ENCODE data around the gene ZNF385C.
A peak's percentile ranks its signal among the peaks of the same experiment; 100 is the strongest.
"Not testable (repeated sequence)": the region's sequence is repeated elsewhere in the genome, so short reads cannot be mapped to it uniquely, and the experiment has no call there.

Gene ZNF385C

DNA sequence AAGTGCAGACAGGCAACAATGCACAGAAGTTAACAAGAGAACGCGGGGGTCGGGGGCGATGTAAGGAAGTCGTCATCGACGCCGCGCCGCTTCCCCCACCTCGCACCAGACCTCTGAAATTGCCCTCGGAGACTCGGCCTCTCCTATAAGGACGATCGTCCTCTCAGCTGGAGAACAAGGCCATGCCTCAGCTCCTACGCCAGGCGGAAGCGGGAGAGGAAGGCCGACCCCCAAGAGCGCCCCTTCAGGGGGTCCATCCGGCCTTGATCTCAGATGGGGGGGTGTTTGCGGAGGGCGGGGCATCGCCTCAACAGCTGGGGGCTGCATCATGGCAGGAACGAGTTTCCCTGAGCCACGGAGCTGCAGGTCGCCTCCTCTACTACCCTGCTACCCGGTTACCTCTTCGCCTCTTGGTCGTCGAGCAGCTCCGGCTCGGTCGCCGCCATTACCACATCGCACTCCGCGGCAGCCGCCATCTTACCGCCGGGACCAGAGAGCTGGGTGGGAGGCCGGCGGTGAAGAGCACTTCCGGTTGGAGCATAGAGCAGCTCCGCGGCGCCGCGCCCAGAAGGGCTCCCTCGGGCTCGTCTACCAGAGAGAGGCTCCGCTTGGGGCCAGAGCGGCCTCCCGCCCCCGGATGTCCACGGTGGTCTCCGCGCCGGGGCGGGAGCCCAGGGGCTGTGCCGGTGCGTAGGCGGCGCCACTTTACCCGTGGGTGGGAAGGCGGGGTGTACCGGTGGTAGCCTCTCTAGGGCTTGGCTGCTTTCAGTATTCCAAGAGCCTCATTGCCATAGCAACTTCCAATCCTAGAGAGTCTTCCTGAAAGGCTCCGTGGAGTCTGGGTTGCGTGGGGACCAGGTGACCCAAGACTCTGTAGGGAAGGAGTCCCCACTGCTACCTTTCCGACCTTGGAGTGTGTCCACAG lies 81.1 kb downstream of the ZNF385C start, which contains the start of gene DNAJC7:
TSS of gene DNAJC7 (minus strand) at position 499 of the 925 bp plus-strand sequence. CDS start at position 476, 23 bp downstream.
- DNase-seq, result peak; percentile 91 to 97 (median 96)

DNA sequence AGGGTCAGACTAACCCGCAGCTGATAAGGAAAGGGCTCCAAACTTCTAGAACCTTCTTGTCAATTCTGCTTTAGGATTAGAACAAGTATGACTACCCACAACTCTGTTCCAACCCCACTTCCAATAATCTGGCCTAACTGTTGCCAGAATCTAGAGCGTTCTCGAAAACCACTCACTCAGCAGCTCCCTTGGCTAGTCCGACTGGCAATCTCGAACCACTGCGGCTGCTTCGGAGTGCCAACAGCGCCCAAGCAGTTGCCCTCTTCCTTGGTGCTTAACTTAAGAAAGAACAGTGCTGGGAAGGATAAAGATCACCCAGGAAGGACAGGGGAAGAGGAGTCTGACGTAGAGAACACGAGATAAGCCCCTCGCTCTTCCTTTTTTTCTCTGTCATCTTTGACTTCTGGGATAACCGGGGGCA lies 81.9 kb downstream of the ZNF385C start:
- peak in 2 of 3 experiments; percentile 47 to 59 for DNase-seq

DNA sequence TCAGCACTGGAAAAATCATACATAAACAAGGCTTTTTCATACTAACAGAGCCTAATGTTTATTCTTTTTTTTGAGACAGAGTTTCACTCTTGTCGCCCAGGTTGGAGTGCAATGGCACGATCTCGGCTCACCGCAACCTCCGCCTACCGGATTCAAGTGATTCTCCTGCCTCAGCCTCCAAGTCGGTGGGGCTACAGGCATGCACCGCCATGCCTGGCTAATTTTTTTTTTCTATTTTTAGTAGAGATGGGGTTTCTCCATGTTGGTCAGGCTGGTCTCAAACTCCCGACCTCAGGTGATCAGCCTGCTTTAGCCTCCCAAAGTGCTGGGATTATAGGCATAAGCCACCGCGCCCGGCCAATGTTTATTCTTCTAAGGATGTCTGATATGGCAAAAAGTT lies 84.5 kb downstream of the ZNF385C start:
- DNase-seq, result not testable (repeated sequence)

DNA sequence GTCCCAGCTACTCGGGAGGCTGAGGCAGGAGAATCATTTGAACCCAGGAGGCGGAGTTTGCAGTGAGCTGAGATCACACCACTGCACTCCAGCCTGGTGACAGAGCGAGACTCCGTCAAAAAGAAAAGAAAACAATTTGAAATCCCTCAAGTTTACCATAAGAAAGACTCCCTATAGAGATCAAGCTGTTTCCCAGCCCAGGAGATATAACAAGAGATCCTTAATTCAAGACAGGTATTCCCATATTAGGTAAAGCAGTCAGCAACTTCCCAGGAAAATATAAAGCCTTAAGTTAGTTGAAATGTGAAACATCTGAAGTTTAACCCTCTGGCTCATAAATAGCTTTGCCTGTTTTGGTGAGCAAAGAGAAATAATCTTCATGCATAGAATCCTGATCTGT lies 85.9 kb downstream of the ZNF385C start:
- DNase-seq, result not testable (repeated sequence)

DNA sequence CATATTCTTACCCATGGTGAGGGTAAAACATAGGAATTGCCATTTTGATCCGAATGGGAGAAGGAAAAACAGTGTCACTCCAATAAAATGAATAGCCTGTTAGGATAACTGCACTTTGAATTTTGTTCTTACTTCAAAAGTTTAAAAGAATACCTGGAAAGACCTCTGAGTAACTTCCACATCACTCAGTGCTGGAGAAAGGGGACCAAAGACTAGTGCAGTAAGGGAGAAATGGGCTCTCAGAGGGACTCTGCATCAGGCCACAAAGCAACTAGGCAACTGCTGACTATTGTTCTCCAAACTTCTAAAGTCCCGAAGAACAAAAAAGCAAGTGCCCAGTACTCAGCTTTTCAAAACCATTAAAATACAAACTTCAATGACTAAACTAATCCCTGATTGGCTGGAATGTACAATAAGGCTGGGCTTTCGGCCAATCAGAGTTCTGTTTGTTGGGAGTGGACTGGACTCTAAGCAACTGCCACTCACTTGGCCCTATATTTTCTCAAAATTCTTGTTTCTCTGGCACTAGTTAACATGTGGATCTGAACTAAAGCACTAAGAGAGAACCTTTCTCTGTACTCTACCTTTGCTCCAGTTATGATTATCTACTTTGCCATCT lies 87.3 kb downstream of the ZNF385C start:
- DNase-seq, result no peak

DNA sequence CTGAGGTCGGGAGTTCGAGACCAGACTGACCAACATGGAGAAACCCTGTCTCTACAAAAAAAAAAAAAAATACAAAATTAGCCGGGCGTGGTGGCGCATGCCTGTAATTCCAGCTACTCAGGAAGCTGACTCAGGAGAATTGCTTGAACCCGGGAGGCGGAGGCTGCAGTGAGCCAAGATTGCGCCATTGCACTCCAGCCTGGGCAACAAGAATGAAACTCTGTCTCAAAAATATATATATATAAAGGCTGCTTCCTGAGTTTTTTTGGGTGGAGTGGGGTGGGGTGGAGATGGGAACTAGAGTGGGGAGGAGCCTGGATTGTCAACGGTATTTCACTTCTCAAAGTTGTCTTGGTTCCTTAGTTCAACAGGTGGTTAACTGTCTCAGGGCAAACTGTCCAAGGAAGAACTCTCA lies 88.0 kb downstream of the ZNF385C start:
- not testable (repeated sequence) for DNase-seq

DNA sequence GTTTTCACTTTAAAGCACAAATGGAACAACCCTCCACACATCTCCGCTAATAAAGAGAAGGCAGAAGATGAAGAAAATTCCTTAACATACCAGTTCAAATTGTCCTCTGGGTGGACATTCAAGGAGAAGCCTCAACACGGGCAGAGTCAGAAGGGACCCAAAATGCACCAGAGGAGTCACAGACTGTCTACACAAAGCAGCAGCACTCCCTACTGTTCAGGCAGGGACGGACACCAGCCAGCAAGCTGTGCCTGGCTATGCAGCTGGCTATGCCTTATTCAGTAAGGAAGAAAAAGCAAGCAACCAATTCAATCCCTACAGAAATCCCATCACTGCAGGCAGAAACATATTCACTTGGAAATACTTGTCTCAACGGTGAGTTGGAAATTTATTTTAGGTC lies 89.1 kb downstream of the ZNF385C start:
- DNase-seq, result no peak

DNA sequence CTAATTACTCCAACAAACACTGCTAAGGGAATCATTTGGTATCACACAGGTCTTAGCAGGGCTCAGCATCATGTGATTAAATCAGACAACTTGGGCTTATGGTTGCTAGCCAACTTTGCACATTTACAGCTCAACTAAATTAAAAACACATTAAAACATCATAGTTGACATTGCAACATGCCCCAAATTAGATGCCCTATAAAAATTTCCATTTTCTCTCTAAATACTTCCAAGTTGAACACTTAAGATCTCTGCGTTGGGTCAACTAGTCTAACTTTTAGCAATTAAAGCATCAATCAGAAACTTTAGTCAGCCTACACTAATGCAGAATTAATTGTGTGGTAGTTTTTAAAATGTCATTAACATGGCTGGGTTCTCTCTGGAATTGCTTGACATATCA lies 93.1 kb downstream of the ZNF385C start:
- DNase-seq, result no peak

DNA sequence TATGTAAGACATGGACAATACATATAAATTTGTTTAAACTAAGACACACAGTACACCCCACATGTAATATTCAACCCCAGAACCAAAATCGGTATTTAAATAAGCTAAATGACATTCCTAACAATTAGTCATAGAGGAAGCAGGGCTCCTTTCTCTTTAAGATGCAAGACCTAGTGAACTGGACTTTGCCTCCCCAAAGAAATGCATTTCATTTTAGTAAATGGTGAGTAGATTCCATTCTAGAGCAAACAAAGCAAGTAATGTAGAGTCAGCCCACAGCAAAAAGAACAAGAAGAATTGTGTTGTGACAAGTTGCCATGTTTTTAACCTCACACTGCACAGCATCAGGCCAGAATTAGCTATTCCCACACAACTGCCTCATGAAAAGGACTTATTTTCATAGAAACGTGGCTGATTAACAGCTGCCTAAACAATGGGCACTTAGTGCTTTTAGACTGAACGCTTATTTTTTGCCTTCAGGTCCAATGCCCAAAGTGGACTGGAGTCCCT lies 95.4 kb downstream of the ZNF385C start:
- DNase-seq, result no peak

DNA sequence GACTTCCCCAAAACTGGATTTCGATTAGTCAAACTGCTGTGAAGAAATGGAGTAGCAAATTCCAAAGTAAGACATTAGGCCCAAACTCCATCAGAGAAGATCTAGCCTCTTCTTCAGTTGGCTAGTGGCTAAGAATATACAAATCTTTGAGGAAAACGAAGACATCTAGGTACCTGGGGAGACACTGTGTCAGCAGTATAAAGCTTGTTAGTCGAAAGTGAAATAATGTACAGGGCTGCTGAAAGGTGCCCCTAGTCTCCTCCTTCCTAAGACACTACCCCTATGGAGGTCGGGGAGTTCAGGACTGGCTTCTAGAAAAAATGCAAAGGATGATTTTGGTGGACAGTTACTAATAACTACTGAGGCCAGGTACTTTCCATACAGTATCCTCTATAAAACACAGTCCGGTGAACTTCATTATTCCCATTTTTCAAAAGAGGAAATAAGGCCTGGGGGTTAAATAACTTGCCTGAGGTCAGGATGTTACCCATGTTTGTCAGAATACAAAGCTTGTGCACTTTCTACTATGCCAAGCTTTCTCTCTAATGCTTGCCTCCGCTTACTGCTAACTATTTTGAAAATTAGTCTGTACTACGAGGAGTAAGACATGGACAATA lies 96.0 kb downstream of the ZNF385C start:
- no peak for DNase-seq

DNA sequence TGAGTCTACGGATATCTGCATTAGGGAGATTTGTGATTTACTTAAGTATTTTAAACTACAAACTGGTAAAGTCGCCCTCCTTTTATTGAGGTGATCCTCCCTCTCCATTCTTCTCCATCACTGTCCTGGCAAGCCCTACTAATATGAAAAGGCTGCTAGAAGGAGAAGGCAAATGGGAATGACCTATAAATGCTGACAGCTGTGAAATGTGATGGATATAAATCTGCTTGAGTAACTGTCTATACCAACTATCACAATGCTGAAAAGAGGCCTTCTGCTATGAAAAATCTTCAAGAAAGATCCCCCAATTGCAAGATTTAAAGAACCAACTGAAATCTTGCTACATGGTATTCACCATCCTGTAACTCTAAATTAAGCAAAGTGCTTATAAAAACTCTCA lies 96.5 kb downstream of the ZNF385C start:
- no peak for DNase-seq

DNA sequence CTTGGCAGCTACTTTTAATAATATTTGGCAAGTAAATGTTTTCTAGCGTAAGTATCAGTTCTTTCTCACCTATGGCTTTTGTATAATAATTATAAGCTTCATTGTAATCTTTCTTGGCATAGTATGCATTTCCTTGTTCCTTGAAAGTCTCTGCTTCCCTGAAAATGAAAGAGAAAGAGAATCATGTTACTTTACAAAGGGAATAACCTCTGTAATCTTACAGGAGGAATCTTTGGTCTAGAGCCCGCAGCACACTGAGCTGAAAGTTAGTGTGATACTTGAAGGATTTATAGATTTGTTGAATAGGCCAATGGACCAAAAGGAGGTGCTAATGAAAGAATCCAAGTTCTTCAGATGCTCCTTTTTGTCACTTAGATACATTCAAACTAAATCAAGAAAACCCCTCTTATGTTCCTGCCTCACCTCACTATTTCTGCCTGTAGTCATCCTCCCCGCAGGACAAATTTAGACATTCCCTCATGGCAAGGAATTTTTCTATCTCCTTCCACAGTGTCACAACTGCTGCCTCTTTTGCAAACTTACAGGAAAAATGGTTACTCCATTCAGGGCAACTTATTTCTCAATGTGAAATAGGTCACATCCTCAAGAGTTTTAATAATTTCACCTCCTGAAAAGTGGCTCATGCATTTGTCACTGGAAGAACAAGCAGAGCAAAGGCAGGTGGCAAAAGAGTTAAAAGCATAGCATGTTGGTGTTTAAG lies 97.7 kb downstream of the ZNF385C start:
- DNase-seq, result no peak

DNA sequence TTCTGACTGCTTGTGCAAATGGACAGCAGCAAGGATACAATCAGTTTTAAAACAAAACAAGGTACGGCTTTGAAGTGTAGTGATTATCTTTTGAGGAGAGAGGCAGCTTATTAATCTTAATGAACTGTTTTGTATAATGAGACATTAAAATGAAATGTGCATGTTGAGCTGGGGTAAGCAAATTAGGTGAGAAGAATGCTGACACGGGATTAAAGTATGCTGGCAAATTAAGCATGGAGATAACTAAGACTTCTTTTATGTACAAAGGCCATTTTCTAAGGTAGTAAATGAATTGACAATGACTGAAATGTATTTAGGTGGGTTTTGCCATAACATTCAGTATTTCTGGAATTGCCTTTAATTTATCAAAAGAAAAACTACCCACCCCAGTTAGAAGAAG lies 99.8 kb downstream of the ZNF385C start:
- no peak for DNase-seq

DNA sequence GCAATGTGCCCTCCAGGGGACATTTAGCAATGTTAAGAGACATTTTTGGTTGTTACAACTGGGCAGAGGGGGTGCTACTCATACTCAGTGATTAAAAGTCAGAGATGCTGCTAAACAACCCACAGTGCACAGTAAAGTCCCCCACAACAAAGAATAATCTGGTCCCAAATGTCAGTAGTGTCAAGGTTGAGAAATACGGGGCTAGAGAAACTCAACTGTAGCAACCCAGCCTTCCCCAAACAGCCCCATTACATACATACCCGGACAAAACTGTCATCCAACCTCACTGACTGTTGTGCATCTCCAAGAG lies 101.5 kb downstream of the ZNF385C start:
- no peak for DNase-seq

DNA sequence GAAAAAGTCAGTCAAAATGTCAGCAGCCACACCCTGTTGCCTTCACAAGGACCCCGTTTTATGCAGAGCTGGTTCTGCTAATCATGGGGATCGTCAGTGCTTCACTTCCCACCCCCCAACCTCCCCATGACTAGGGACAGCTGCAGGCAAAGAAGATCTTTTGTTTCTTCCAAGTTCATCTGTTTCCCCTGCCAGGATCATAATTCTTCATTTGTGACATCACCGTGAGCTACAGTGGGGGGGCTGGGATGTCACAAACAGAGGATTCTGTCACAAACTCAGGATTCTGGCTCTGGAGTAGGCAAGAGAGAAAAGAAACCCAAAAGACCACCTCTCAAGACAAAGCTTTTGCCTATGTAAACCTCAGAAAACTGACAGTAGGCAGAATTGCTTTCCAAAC lies 105.7 kb downstream of the ZNF385C start:
- DNase-seq, result no peak

DNA sequence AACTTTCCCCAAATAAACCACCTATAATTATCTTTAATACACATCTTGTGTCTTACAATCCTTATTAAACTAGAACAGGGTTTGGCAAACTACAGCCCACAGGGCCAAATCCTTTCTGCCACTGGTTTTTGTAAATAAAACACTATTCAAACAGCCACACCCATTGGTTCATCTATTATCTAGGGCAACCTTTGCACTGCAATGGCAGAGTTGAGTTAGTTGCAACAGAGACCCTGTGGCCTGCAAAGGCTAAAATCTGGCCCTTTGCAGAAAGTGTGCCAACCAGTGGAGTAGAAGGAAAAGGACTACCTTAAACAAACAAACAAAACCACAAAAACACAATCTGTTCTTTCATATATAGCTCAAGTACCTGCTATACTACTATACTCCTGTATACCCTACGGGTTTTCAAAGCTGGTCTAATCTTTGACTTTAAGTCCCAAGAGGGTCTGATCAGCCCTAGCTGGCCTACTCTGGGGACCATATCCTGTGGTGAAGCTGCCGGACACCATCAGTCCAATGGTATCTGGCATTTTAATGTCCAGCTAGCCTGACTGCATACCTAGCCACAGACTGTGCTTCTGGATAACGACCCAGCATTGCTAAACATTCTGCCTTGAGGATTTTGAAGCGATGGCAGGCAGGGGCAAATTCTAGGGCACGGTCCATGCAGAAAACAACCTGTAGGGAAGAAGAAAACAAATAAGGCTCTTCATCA lies 108.4 kb downstream of the ZNF385C start:
- DNase-seq, result no peak

DNA sequence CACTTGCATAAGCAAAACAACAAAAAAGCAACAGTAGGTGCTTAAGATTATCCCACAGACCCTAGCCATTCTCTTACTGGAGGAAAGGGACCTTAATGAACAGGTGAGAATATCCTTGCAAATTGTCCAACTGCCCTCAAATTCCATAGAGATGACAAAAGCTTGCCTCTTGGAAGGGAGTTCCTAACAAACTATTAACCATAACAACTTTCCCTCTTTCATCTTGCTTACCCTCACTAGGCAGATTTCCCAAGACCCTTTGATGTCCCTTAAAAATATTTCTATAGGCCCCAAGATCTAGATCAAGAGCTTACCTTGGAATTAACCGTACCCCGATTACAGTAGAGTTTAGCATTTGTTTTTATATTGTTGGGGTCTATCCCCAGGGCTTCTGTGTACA lies 109.9 kb downstream of the ZNF385C start:
- DNase-seq, result no peak

DNA sequence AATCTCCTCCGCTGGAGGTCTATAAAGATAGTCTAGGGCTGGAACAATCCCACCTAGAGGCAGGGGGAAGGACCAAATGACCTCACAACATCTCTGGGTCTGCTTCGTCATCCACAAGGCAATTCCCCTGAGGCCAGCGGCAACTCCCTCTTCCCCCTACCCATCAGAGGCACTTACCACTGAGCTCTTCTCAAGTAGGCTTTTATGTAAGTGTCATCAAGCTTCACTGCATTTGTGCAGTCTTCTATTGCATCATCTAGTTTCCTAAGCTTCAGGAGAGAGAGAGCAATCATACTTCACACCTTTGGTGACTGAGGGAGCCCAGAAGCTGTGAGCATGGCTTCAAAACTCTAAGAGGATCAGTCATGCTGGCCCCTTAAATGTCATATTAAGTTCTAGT lies 110.6 kb downstream of the ZNF385C start:
- peak in 1 of 3 experiments; percentile 86 for DNase-seq

DNA sequence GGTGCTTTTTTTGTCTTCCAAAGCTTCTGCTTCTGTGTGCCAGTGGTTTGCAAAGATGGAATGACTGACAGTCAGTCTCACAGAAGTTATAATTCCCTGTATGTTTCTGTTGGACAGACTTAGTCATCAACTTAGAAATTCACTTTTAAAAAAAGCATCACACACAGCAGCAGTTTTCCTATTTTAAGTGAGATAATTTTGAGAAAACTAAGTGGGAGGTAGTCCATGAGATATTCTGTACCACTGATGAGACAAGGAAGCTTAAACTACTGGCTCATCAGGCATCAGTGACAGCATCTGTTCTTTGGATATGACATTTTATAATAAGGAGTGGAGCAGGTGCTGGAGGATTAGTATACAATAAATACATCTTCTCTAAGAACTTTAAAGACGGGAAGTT lies 111.6 kb downstream of the ZNF385C start:
- no peak for DNase-seq

DNA sequence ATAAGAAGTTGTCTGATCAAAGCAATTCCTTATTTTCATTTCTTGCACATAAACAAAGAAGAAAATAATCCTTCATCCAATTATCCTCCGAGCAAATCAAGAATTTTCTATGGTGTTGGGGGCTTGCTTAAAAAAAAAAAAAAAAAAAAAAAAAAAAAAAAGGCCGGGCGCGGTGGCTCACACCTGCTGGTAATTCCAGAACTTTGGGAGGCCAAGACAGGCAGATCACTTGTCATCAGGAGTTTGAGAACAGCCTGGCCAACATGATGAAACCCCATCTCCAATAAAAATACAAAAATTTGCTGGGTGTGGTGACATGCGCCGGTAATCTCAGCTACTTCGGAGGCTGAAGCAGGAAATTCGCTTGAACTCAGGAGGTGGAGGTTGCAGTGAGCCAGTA lies 112.4 kb downstream of the ZNF385C start:
- DNase-seq, result no peak

DNA sequence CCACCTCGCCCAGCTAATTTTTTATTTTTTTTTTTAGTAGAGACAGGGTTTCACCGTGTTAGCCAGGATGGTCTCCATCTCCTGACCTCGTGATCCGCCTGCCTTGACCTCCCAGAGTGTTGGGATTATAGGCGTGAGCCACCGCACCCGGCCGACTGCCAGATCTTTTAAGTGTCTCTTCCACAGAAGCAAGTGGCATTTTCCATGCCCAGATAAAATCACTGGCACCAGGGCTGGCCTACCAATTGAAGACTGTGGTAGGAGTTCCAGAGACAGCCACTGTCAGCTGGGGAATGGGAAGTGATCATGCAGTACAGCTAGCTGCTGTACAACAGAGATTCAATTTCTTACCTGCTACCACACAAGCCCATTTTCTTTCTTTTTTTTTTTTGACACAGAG lies 113.8 kb downstream of the ZNF385C start:
- no peak for DNase-seq

DNA sequence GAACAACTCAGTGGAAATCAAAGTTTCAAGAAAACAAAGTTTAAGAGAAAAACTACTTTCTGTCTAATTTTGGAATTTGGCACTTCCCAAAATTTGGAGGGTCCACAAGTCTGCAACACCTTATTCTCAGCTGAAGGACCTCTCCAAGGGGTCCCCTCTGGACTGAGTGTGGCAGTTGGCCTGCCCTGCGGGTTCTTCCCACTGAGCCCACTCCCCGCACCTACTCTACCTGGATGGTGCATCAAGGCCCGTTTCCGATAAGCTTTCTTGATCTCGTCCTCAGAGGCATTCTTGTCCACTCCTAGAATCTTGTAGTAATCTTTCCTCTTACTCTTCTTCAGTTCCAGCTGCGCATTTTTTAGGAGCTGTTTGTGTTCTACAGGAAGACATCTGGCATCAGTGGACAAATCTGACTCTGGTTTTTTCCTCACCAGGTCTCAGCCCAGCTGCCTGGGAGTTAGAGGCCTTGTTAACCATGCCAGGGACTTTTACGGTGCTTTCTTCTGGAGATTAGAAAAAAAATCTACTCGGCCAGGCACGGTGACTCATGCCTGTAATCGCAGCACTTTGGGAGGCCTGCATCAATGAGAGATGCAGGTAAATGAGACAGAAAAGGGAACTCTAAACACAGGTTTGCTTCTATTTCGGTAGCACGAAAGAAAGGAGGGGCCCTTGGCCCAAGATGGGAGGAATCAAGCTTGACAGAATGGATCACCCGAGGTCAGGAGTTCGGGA lies 116.1 kb downstream of the ZNF385C start:
- no peak for DNase-seq
